GM12878 (cell line): ENCODE results near the gene BPIFA3. TPM values are rescaled to one million over a fixed set of nuclear protein-coding genes. Genes with fewer than 3 reads are reported as not detected.

ENCODE experiments used
- NR2C2 ChIP-seq: IDR thresholded peaks from 2 replicates; pipeline ENCODE4 v1.6.1; 2011; ENCODE audit warnings: borderline replicate concordance, low read depth; ENCODE audit not compliant: control insufficient read depth, insufficient read length
- RAD21 ChIP-seq: IDR thresholded peaks from 2 replicates; pipeline ENCODE4 v1.6.1; 2011; ENCODE audit warnings: mild to moderate bottlenecking, low read depth, low read length, moderate library complexity; ENCODE audit not compliant: insufficient read depth
- SMAD5 ChIP-seq: IDR thresholded peaks from 2 replicates; pipeline ENCODE4 v1.6.1; 2016; ENCODE audit warnings: antibody characterized with exemption, low read depth
- ZNF217 ChIP-seq: fragments of 450-650 bp; IDR thresholded peaks from 2 replicates; pipeline ENCODE4 v1.6.1; 2017; ENCODE audit warnings: antibody characterized with exemption, mild to moderate bottlenecking
- polyA plus RNA-seq, 11 experiments: library from polyadenylated mRNA; depleted of rRNA in 4 of 11; unstranded in 6 of 11; stranded (reverse) in 5 of 11; fragments of >200 nt; fragmentation: Nextera tagmentation in 4 of 11; fragmentation: Illumina TruSeq in 1 of 11; extraction: Ambion mirVana in 4 of 11; extraction: Trizol in 1 of 11; gene quantifications; 1 replicate in 1 of 11; 2 replicates in 10 of 11; pipeline versions ENCODE4 v1.2.1 to v1.2.3, GENCODE V29; 2011 to 2016; ENCODE audit warnings: inconsistent platforms in 2 of 11, missing spikeins in 2 of 11, low read depth in 1 of 11
- total RNA-seq, 4 experiments: library from RNA; depleted of rRNA in 3 of 4; stranded (reverse); fragments of >200 nt in 3 of 4; fragmentation: Illumina TruSeq in 1 of 4; extraction: Trizol in 1 of 4; gene quantifications; 2 replicates each; pipeline versions ENCODE4 v1.2.1 to v1.2.3, GENCODE V29; 2013 to 2021
- TF ChIP-seq, protein P1 (sequence below): fragments of 450-650 bp; IDR thresholded peaks from 2 replicates; pipeline ENCODE4 v1.6.1; 2017; ENCODE audit warnings: mild to moderate bottlenecking, moderate library complexity
- TF ChIP-seq, protein P2 (sequence below): fragments of 450-650 bp; IDR thresholded peaks from 2 replicates; pipeline ENCODE4 v1.6.1; 2017; ENCODE audit warnings: mild to moderate bottlenecking, low read depth, inconsistent platforms; ENCODE audit not compliant: poor library complexity, severe bottlenecking

BPIFA3 gene
- total and polyA plus RNA-seq, 10 of the 15 experiments (the other 5 are each of a cell fraction or from before 2014, with no cell fraction given), result not detected

DNA sequence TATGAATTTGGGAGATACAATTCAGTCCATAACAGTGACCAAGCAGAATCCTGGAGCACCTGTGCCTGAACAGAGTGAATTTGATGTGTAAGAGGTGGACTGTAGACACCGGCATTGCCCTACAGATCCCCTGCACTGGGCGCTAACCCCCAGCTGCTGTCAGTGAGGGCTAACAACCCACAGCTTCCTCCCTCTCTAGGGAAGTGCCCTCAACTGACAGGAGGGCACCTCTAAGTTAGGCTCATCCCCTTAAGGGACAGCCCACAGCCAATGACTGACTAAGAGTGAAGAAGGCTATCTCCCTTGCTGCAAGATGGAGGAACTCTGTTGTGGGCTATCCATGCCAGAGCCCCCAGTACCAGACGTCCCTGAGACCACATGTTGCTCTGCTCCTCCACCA lies 50.5 kb downstream of the BPIFA3 start (continued):
- TF ChIP-seq, protein P1, sequence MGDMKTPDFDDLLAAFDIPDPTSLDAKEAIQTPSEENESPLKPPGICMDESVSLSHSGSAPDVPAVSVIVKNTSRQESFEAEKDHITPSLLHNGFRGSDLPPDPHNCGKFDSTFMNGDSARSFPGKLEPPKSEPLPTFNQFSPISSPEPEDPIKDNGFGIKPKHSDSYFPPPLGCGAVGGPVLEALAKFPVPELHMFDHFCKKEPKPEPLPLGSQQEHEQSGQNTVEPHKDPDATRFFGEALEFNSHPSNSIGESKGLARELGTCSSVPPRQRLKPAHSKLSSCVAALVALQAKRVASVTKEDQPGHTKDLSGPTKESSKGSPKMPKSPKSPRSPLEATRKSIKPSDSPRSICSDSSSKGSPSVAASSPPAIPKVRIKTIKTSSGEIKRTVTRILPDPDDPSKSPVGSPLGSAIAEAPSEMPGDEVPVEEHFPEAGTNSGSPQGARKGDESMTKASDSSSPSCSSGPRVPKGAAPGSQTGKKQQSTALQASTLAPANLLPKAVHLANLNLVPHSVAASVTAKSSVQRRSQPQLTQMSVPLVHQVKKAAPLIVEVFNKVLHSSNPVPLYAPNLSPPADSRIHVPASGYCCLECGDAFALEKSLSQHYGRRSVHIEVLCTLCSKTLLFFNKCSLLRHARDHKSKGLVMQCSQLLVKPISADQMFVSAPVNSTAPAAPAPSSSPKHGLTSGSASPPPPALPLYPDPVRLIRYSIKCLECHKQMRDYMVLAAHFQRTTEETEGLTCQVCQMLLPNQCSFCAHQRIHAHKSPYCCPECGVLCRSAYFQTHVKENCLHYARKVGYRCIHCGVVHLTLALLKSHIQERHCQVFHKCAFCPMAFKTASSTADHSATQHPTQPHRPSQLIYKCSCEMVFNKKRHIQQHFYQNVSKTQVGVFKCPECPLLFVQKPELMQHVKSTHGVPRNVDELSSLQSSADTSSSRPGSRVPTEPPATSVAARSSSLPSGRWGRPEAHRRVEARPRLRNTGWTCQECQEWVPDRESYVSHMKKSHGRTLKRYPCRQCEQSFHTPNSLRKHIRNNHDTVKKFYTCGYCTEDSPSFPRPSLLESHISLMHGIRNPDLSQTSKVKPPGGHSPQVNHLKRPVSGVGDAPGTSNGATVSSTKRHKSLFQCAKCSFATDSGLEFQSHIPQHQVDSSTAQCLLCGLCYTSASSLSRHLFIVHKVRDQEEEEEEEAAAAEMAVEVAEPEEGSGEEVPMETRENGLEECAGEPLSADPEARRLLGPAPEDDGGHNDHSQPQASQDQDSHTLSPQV, result no peak
- TF ChIP-seq, protein P2, sequence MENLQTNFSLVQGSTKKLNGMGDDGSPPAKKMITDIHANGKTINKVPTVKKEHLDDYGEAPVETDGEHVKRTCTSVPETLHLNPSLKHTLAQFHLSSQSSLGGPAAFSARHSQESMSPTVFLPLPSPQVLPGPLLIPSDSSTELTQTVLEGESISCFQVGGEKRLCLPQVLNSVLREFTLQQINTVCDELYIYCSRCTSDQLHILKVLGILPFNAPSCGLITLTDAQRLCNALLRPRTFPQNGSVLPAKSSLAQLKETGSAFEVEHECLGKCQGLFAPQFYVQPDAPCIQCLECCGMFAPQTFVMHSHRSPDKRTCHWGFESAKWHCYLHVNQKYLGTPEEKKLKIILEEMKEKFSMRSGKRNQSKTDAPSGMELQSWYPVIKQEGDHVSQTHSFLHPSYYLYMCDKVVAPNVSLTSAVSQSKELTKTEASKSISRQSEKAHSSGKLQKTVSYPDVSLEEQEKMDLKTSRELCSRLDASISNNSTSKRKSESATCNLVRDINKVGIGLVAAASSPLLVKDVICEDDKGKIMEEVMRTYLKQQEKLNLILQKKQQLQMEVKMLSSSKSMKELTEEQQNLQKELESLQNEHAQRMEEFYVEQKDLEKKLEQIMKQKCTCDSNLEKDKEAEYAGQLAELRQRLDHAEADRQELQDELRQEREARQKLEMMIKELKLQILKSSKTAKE, result no peak
- TF ChIP-seq RAD21, result no peak
- TF ChIP-seq NR2C2, result no peak
- no peak for TF ChIP-seq ZNF217
- no peak for TF ChIP-seq SMAD5
